DND-41 (cell line): Measurements from ENCODE around the gene IGSF22.

Experiments
- CTCF ChIP-seq: IDR thresholded peaks from 2 replicates; pipeline ENCODE4 v1.5.1; 2012; ENCODE audit warnings: borderline replicate concordance, low read length, moderate library complexity, mild to moderate bottlenecking; ENCODE audit not compliant: poor library complexity, severe bottlenecking; ENCODE audit errors: extremely low read depth
- EZH2 ChIP-seq: IDR thresholded peaks from 3 replicates; pipeline ENCODE4 v1.6.1; 2012; ENCODE audit warnings: borderline replicate concordance, low read depth, mild to moderate bottlenecking, moderate library complexity, low read length, inconsistent platforms; ENCODE audit not compliant: severe bottlenecking

- TF ChIP-seq CTCF, result no peak
- no peak for TF ChIP-seq EZH2
These were observed 45.5 kb upstream of the IGSF22 start for GRCh38 chr11:18771266-18772035.
